Effector memory CD4-positive, alpha-beta T cell (primary cell): ENCODE results near the gene KLRK1.
"Not testable (repeated sequence)": the region's sequence is repeated elsewhere in the genome, so short reads cannot be mapped to it uniquely, and the experiment has no call there.

Experiments
- DNase-seq, 3 donors: peaks; one replicate each; pipeline ENCODE4 v3.0.0-alpha.2; 2020
- H3K27ac ChIP-seq: 2 replicates; pipeline ENCODE4 v1.7.0; 2013; ENCODE audit warnings: mild to moderate bottlenecking, low read length, moderate library complexity; ENCODE audit not compliant: insufficient read depth, poor library complexity, severe bottlenecking
- H3K27me3 ChIP-seq: replicated peaks from 2 replicates; pipeline ENCODE4 v1.7.0; 2013; ENCODE audit warnings: mild to moderate bottlenecking, low read length; ENCODE audit not compliant: insufficient read depth, control insufficient read depth, poor library complexity, severe bottlenecking
- H3K36me3 ChIP-seq: 2 replicates; pipeline ENCODE4 v1.7.0; 2013; ENCODE audit warnings: mild to moderate bottlenecking, low read length, moderate library complexity; ENCODE audit not compliant: control insufficient read depth, insufficient read depth
- H3K4me1 ChIP-seq: 2 replicates; pipeline ENCODE4 v1.7.0; 2013; ENCODE audit warnings: low read length, mild to moderate bottlenecking; ENCODE audit not compliant: control insufficient read depth, insufficient read depth, poor library complexity, severe bottlenecking
- H3K4me3 ChIP-seq: 2 replicates; pipeline ENCODE4 v1.7.0; 2013; ENCODE audit warnings: low read length, low read depth, mild to moderate bottlenecking; ENCODE audit not compliant: insufficient read depth, poor library complexity, severe bottlenecking
- H3K9me3 ChIP-seq: 2 replicates; pipeline ENCODE4 v1.7.0; 2013; ENCODE audit warnings: mild to moderate bottlenecking, low read length, moderate library complexity; ENCODE audit not compliant: control insufficient read depth

The KLRK1 gene

DNA sequence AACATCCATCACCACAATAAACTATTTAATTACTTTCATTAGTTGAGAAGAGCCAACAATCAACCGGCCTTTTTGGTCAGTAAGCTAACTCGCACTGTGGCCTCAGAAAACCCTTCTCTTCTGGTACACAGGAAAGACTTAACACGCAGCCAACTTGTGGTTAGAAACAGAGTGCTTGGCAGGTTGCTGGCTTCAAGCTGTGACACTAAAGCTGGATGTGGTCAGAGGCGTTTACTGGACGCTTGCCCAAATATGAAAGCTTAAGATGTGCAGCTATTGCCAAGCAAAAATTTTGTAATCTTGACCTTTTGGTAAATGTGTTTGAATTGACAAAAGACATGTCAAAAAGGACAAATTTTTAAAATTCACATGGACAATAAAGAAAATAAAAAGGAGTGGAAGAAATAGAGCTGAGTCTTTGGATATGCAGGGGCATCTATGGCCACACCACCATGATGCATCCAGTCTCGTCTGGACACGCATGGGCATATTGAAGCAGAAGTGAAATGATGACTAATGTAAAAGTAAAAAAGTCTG, 2.6 kb upstream of the KLRK1 start:
- no peaks in the 10 kb centered on the region for H3K27me3 ChIP-seq
- no peak for DNase-seq
- no peak overlapping the region for H3K4me3 ChIP-seq
- H3K9me3 ChIP-seq = no peaks in the 10 kb centered on the region
- H3K36me3 ChIP-seq = no peaks in the 10 kb centered on the region
- H3K4me1 ChIP-seq = no peaks in the 10 kb centered on the region
- H3K27ac ChIP-seq = no peak overlapping the region

DNA sequence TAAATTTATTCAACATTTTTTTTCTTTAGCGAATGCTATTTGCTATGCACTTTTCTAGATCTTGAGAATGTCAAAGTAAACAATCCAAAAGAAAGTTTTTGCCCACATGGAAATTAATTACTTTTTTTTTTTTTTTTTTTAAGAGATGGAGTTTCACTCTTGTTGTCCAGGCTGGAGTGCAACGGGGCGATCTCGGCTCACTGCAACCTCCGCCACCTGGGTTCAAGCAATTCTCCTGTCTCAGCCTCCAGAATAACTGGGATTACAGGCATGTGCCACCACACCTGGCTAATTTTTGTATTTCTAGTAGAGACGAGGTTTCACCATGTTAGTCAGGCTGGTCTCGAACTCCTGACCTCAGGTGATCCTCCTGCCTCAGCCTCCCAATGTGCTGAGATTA, 1.1 kb upstream of the KLRK1 start:
- not testable (repeated sequence) for H3K36me3 ChIP-seq, H3K27me3 ChIP-seq, H3K9me3 ChIP-seq, DNase-seq, H3K4me1 ChIP-seq, H3K27ac ChIP-seq, H3K4me3 ChIP-seq

DNA sequence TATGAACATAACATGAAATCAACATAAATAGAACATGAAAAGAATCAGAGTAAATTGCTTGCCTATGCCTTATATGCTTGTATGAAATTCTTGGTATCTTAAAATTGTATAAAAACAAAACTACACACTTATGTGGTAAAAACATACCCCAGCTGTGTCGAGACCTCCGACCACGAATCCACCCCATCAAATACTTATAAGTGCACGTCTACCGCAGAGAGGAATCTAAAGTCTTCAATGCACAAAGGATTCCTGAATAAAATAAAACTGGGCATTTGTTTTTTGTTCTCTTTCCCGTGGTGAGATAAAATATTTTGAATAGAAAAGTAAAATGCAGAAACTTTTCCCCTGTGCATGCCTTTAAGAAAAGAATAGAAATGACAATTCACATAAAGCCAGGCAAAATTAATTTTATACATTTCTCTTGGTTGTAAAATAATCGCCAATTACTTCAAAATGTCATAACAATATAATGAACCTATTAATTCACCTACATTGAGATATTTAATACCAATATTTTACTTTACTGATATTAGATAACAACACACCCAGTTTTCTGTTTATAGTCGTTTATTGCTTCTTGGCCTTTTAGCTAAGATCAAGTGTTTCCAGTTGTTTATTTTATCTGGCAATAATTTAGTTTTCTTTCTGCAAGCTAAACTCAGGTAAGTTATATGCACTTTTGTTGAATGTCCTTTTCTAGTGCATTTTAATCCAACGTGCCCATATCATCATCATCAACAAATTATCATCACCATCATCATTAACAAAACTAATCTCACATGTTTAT, 1.0 kb downstream of the KLRK1 start:
- no peaks in the 10 kb centered on the region for H3K4me1 ChIP-seq
- no peak overlapping the region for H3K27ac ChIP-seq
- H3K36me3 ChIP-seq = no peaks in the 10 kb centered on the region
- H3K27me3 ChIP-seq = no peaks in the 10 kb centered on the region
- no peak overlapping the region for H3K4me3 ChIP-seq
- no peak for DNase-seq
- no peaks in the 10 kb centered on the region for H3K9me3 ChIP-seq

DNA sequence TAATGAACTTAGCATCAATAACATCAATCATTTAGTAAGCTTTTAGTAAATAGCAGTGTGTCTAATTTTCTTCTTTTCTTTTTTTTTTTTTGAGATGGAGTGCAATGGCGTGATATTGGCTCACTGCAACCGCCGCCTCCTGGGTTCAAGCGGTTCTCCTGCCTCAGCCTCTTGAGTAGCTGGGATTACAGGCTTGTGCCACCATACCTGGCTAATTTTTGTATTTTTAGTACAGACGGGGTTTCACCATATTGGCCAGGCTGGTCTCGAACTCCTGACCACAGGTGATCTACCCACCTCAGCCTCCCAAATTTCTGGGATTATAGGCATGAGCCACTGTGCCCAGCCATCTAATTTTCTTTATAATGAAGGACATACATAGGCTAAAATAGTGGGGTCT, 2.3 kb downstream of the KLRK1 start:
- not testable (repeated sequence) for H3K36me3 ChIP-seq, H3K4me1 ChIP-seq, H3K27me3 ChIP-seq, H3K27ac ChIP-seq, DNase-seq, H3K9me3 ChIP-seq, H3K4me3 ChIP-seq

DNA sequence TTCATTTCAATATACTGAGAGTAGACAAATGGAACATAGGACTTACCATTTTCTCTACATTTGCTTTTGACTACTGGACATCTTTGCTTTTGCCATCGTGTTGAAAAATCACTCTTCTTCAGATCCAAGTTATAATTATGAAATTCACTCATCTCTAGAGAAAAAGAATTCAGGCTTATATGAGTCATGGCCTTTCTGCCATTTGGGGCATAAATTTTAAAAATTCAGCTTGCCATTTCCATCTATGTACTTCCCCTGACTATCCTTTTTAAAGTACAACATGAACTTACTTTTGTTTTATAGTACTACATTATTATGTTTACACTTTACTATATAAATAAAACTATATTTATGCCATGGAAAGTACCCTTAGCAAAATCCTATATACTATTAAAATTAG, 3.0 kb downstream of the KLRK1 start:
- no peak overlapping the region for H3K4me3 ChIP-seq
- H3K9me3 ChIP-seq = no peaks in the 10 kb centered on the region
- H3K27me3 ChIP-seq = no peaks in the 10 kb centered on the region
- no peaks in the 10 kb centered on the region for H3K36me3 ChIP-seq
- no peaks in the 10 kb centered on the region for H3K4me1 ChIP-seq
- DNase-seq = no peak
- no peak overlapping the region for H3K27ac ChIP-seq

GRCh38 chr12:10385166-10385613, 4.7 kb downstream of the KLRK1 start:
- Histone ChIP-seq H3K27ac (no peak overlapping the region), H3K27me3 (no peaks in the 10 kb centered on the region), H3K4me3 (no peak overlapping the region), H3K36me3 (no peaks in the 10 kb centered on the region), H3K4me1 (no peaks in the 10 kb centered on the region), H3K9me3 (no peaks in the 10 kb centered on the region)
- DNase-seq = no peak

DNA sequence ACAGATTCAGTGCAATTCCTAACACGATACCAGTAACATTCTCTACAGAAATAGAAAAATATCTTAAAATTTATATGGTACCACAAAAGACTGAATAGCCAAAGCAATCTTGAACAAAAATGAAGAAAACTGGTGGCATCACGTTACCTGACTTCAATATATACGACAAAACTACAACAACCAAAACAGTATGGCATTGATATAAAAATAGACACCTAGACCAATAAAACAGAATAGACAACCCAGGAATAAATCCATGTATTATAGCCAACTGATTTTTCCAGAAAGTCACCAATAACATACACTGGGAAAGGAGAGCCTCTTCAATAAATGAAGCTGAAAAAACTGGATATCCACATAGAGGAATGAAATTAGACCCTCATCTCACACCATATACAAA, 5.7 kb downstream of the KLRK1 start:
- Histone ChIP-seq H3K27ac (no peak overlapping the region), H3K36me3 (no peaks in the 10 kb centered on the region), H3K27me3 (no peaks in the 10 kb centered on the region), H3K9me3 (no peaks in the 10 kb centered on the region), H3K4me3 (no peak overlapping the region), H3K4me1 (no peaks in the 10 kb centered on the region)
- DNase-seq = no peak

GRCh38 chr12:10381928-10382628, 7.8 kb downstream of the KLRK1 start:
- no peaks in the 10 kb centered on the region for H3K36me3 ChIP-seq
- no peaks in the 10 kb centered on the region for H3K4me1 ChIP-seq
- no peaks in the 10 kb centered on the region for H3K27me3 ChIP-seq
- DNase-seq = no peak
- H3K9me3 ChIP-seq = no peaks in the 10 kb centered on the region
- H3K4me3 ChIP-seq = no peak overlapping the region
- H3K27ac ChIP-seq = no peak overlapping the region

DNA sequence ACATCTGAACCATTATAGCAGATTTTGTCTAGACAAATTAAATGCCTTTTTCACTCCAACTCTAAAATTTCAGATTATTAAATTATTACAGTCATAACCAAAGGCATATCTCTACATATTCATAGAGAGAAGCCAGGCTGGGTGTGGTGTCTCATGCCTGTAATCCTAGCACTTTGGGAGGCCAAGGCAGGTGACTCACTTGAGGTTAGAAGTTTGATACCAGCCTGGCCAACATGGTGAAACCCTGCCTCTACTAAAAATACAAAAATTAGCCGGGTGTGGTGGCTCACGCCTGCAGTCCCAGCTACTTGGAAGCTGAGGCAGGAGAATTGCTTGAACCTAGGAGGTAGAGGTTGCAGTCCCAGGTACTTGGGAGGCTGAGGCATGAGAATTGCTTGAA, 11.1 kb downstream of the KLRK1 start:
- not testable (repeated sequence) for H3K9me3 ChIP-seq, H3K4me1 ChIP-seq, H3K27ac ChIP-seq, H3K27me3 ChIP-seq, DNase-seq, H3K36me3 ChIP-seq, H3K4me3 ChIP-seq

- Histone ChIP-seq H3K4me1 (no peaks in the 10 kb centered on the region), H3K36me3 (no peaks in the 10 kb centered on the region), H3K27me3 (no peaks in the 10 kb centered on the region), H3K27ac (no peak overlapping the region), H3K9me3 (no peaks in the 10 kb centered on the region), H3K4me3 (no peak overlapping the region)
- no peak for DNase-seq
Measured at GRCh38 chr12:10374624-10375018, 15.2 kb downstream of the KLRK1 start.
